ENCODE measurements around the gene SSNA1.

The SSNA1 gene

GRCh38 chr9:137188490-137189296, at the start of gene SSNA1, which contains the start of gene ANAPC2:
TSS of gene SSNA1 (plus strand) at chr9:137188676. CDS start at chr9:137188727, 51 bp downstream.
TSS of gene ANAPC2 (minus strand) at chr9:137188560. CDS start at chr9:137188532, 28 bp downstream.
- peak; percentile 32 for DNase-seq

GRCh38 chr9:137138722-137139467, 49.6 kb upstream of the SSNA1 start, which contains the start of gene GRIN1:
TSS of gene GRIN1 (plus strand) at chr9:137139154. CDS start at chr9:137139487, 333 bp downstream.
- no peak for DNase-seq

GRCh38 chr9:137139468-137140150, 48.9 kb upstream of the SSNA1 start:
- no peak for DNase-seq

GRCh38 chr9:137140151-137141012, 48.1 kb upstream of the SSNA1 start:
- no peak for DNase-seq

- no peak for DNase-seq
Observed at GRCh38 chr9:137141050-137141810, 47.2 kb upstream of the SSNA1 start.

- DNase-seq: no peak
Observed at GRCh38 chr9:137141976-137142936, 46.2 kb upstream of the SSNA1 start.

- DNase-seq: no peak
Observed at GRCh38 chr9:137143459-137143858, 45.0 kb upstream of the SSNA1 start.

- DNase-seq: no peak
Observed at GRCh38 chr9:137145731-137146526, 42.5 kb upstream of the SSNA1 start.

GRCh38 chr9:137146527-137146918, 42.0 kb upstream of the SSNA1 start:
- DNase-seq: no peak

GRCh38 chr9:137147091-137147792, 41.2 kb upstream of the SSNA1 start:
- DNase-seq: no peak

GRCh38 chr9:137147793-137148160, 40.7 kb upstream of the SSNA1 start:
- DNase-seq: no peak

GRCh38 chr9:137148242-137148641, 40.2 kb upstream of the SSNA1 start:
- DNase-seq: no peak

- no peak for DNase-seq
Observed at GRCh38 chr9:137148661-137149060, 39.8 kb upstream of the SSNA1 start.

GRCh38 chr9:137149363-137149762, 39.1 kb upstream of the SSNA1 start:
- no peak for DNase-seq

- DNase-seq: no peak
Observed at GRCh38 chr9:137149942-137150616, 38.4 kb upstream of the SSNA1 start.

GRCh38 chr9:137150617-137151457, 37.6 kb upstream of the SSNA1 start:
- no peak for DNase-seq

- no peak for DNase-seq
Observed at GRCh38 chr9:137152844-137153405, 35.6 kb upstream of the SSNA1 start.
